Bronchial epithelial cell (primary cell): ENCODE measurements around the gene LRRC17. TPM values are rescaled to one million over a fixed set of nuclear protein-coding genes. Genes with fewer than 3 reads are reported as not detected.

ENCODE experiments used
- DNase-seq: peaks from one replicate; pipeline ENCODE4 v3.0.0-alpha.2; 2010; ENCODE audit warnings: low read depth
- FAIRE-seq: peaks from 2 replicates; lab custom pipeline; 2011; peaks lifted over from hg19 to GRCh38; lab: Jason Lieb, UNC
- H3K27me3 ChIP-seq: 2 replicates; pipeline ENCODE4 v1.5.1; 2011; ENCODE audit warnings: low read length; ENCODE audit not compliant: control insufficient read depth, insufficient read depth
- H3K36me3 ChIP-seq: 2 replicates; pipeline ENCODE4 v1.5.1; 2011; ENCODE audit warnings: low read length; ENCODE audit not compliant: control insufficient read depth, insufficient read depth
- H3K4me3 ChIP-seq: 2 replicates; pipeline ENCODE4 v1.5.1; 2011; ENCODE audit warnings: mild to moderate bottlenecking, low read depth, low read length, control low read depth
- total RNA-seq: library from RNA; depleted of rRNA; stranded (reverse); fragments of >200 nt; gene quantifications from 2 replicates; pipeline ENCODE4 v1.2.1, GENCODE V29; 2014
- TF ChIP-seq, protein P1 (sequence below): IDR thresholded peaks from 2 replicates; pipeline ENCODE4 v1.5.1; 2011; ENCODE audit warnings: mild to moderate bottlenecking, moderate library complexity, low read length, control low read depth, inconsistent platforms; ENCODE audit not compliant: insufficient read depth, severe bottlenecking

Gene LRRC17, protein sequence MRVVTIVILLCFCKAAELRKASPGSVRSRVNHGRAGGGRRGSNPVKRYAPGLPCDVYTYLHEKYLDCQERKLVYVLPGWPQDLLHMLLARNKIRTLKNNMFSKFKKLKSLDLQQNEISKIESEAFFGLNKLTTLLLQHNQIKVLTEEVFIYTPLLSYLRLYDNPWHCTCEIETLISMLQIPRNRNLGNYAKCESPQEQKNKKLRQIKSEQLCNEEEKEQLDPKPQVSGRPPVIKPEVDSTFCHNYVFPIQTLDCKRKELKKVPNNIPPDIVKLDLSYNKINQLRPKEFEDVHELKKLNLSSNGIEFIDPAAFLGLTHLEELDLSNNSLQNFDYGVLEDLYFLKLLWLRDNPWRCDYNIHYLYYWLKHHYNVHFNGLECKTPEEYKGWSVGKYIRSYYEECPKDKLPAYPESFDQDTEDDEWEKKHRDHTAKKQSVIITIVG
- total RNA-seq = 0.26 and 0.38 TPM in 2 replicates

DNA sequence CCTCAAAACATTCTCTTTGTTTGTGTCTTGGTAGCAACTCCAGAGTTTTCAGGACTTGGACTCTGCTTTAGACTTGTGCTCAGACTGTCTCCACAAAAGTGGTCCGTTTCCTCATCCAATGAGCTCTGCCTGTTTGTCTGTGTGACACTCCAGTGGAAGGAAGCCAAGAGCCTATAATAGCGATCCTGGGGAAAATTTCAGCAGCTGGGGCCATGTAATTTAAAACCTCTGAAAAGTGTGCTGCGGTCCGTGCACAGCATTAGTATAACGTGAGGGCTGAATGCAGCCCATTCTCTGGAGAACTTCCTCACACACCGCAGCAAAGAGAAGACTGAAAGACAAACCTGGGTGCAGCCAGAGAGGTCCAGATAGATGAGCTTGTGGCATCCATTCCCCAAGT lies at the start of gene LRRC17:
Gene LRRC17 (plus strand): TSS at position 259 of the 400 bp plus-strand sequence. CDS start 20,914 bp downstream, outside the sequence.
- FAIRE-seq (no peak), DNase-seq (no peak)
- Histone ChIP-seq H3K36me3 (no peaks in the 10 kb centered on the region), H3K27me3 (no peaks in the 10 kb centered on the region), H3K4me3 (no peak within 1 kb of the TSS)
- TF ChIP-seq, protein P1, sequence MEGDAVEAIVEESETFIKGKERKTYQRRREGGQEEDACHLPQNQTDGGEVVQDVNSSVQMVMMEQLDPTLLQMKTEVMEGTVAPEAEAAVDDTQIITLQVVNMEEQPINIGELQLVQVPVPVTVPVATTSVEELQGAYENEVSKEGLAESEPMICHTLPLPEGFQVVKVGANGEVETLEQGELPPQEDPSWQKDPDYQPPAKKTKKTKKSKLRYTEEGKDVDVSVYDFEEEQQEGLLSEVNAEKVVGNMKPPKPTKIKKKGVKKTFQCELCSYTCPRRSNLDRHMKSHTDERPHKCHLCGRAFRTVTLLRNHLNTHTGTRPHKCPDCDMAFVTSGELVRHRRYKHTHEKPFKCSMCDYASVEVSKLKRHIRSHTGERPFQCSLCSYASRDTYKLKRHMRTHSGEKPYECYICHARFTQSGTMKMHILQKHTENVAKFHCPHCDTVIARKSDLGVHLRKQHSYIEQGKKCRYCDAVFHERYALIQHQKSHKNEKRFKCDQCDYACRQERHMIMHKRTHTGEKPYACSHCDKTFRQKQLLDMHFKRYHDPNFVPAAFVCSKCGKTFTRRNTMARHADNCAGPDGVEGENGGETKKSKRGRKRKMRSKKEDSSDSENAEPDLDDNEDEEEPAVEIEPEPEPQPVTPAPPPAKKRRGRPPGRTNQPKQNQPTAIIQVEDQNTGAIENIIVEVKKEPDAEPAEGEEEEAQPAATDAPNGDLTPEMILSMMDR = no peak

DNA sequence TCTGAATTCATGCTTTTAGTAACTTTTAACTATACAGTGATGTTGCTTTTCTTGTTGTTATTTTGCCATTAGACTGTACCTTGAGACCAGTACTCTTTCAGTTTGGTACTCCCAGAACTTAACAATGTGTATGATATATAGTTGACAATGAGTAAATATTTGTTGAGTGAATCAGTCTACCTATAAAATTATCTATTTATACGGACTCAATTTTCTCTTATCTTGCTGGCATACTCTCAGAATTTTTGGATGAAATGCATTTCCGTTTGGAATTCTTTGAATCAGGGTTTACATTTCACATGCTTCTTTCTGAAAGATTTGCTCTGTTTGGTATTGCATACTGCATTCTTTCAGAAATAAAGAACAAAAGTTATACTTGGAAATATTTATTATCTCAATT lies 47.8 kb upstream of the LRRC17 start:
- no peaks in the 10 kb centered on the region for H3K27me3 ChIP-seq
- no peak for FAIRE-seq
- no peak for DNase-seq
- no peak overlapping the region for H3K4me3 ChIP-seq
- TF ChIP-seq, protein P1 = no peak
- H3K36me3 ChIP-seq = no peaks in the 10 kb centered on the region

DNA sequence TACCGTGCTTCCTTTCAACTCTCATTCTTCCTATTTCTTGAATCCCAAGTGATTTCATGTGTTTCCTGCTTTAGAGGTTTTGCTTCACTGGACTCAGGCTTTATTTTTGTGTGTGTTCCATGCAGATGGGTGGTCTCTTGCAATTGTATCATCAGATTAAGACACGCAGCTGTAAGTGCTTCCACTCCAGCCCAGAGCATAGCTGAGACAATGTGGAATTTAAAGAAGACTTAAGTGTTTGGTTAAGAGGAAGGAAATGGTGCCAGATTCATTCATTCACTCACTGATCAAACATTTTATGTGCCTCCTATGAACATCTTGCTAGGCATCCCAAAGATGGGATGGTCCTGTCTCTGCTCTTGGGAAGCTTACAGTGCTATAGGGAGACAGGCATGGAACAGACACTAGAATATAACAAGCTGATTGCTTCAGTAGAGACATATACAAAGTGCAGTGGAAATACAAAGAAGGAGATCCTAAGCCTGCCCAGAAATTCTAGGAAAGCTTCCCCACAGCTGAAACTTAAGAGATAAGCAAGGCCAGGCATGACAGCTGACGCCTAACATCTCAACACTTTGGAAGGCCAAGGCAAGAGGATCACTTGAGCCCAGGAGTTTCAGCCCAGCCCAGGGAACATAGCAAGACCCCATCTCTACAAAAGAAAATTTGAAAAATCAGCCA lies 46.1 kb upstream of the LRRC17 start:
- DNase-seq = no peak
- Histone ChIP-seq H3K27me3 (no peaks in the 10 kb centered on the region), H3K4me3 (no peak overlapping the region), H3K36me3 (no peaks in the 10 kb centered on the region)
- FAIRE-seq = no peak
- TF ChIP-seq, protein P1 = no peak

DNA sequence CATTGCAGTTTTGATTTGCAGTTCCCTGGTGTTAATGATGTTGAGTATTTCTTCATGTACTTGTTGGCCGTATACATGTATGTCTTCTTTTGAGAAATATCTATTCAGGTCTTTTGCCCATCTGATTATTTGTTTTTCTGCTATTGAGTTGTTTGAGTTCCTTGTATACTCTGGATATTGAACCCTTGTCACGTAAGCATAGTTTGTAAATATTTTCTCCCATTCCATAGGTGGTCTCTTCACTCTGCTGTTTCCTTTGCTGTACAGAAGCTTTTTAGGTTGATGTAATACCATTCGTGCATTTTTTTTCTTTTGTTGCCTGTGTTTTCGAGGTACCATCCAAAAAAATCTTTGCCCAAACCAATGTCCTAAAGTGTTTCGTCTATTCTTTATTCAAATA lies 43.6 kb upstream of the LRRC17 start:
- FAIRE-seq (no peak), DNase-seq (no peak)
- Histone ChIP-seq H3K36me3 (no peaks in the 10 kb centered on the region), H3K27me3 (no peaks in the 10 kb centered on the region), H3K4me3 (no peak overlapping the region)
- TF ChIP-seq, protein P1 = no peak

DNA sequence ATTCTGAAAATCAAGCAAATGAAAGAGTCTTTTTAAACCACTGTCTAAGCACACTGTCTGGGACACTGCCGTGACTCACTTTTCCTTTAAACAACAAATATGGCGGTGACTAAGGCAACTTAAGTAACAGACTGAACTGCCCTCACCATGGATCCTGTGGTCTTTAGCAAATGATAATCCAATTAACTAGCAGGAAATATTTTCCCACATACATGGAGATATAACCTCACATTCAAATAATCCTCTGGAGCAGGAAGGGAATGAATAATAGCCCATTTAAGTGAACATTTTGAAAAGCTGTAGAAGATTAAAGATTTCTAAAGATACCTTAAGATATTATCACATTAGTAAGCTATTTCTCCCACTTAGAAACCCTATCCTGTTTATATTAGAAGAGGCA lies 40.3 kb upstream of the LRRC17 start:
- DNase-seq (peak; percentile 94), FAIRE-seq (no peak)
- TF ChIP-seq, protein P1 = no peak
- Histone ChIP-seq H3K36me3 (no peaks in the 10 kb centered on the region), H3K4me3 (no peak overlapping the region), H3K27me3 (no peaks in the 10 kb centered on the region)
